HG02763 (cell line): ENCODE results near the gene EIF5AL1.
"Not testable (repeated sequence)": the region's sequence is repeated elsewhere in the genome, so short reads cannot be mapped to it uniquely, and the experiment has no call there.

ENCODE experiments used
- ATAC-seq: cut with Tn5 transposase; IDR thresholded peaks from one replicate; pipeline ENCODE4 v1.9.1; 2021; ENCODE audit warnings: mild to moderate bottlenecking, moderate library complexity; ENCODE audit not compliant: unreplicated experiment

Gene EIF5AL1

DNA sequence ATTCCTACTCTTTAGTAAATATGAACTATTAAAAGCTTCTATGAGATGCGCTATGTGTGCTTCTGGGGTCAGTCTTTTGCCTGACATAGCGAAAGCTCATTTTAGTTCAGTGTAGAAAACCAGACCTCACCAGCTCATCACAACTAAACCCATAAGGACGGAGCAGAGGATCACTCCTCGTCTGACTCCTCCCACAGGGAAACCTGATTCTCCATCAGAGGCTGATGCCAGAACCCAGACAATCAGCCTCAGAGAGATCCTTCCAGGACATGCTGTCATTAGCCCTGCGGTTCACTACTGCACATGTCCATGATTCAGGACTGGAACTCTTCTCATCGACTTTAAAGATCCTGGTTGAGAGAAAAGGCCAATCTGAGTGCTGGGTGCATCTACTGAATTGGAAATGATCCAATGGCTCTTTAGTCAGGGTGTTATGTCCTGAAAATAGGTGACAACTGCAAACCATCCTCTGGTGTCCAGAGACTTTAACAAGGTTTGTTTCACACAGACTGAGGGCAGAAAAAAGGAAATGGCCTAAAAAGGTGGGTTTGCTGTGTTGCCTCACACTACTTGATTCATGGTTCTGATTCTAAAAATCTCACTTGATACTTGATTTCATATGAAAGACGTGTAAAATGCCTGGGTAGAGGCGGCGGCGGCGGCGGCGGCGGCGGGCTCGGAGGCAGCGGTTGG, at the start of gene EIF5AL1:
Gene EIF5AL1 (plus strand): TSS at position 643 of the 693 bp plus-strand sequence. CDS start 117 bp downstream, outside the sequence.
- ATAC-seq: not testable (repeated sequence)

DNA sequence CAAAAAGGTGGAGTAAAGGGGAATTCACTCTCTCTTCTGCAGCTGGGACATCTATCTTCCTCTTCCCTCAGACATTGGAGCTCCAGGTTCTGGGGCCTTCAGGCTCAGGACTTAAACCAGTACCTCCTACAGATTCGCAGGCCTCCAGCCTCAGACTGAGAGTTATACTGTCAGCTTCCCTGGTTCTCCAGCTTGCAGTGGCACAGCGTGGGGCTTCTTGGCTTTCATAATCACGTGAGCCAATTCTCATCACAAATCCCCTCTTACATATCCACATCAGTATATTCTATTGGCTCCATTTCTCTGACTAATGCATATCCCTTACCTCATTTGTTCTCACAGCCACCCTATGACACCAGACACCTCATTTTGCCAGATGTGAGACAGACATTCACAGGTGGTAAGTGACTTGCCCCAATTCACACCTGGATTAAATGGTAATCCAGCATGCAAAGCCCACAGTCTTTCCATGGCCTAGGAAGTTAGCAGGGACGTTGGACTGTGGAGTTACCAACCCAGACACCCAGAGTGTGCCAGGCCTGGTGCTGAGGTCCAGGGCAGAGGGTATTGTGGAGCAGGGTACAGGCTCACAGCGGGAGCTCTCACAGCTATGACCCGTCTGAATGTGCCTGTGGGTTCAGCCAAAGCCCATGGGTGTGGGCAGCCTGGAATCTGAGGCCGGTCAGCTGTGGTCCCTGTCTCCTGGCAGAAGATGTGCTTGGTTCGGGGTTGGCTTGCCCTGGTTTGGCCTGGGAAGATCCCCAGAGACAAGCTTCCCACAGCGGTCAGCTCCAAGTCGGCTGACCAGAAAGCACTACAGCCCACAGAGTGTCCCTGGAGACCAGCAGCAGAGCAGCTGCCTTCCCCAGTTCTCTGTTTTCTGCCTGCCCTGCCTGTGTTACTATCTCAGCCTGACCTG, 48.5 kb upstream of the EIF5AL1 start:
- no peak for ATAC-seq

DNA sequence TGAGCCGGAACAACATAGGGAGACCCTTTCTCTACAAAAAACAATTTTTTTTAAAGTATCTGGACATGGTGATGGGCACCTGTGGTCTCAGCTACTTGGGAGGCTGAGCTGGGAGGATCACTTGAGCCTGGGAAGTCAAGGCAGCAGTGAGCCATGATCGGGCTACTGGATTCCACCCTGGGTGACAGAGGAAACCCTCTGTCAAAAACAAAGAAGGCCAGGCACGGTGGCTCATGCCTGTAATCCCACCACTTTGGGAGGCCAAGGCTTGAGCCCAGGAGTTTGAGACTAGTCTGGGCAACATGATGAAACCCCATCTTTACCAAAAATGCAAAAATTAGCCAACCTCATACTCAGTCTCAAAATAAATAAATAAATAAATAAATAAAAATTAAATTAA, 47.0 kb upstream of the EIF5AL1 start:
- ATAC-seq: no peak

DNA sequence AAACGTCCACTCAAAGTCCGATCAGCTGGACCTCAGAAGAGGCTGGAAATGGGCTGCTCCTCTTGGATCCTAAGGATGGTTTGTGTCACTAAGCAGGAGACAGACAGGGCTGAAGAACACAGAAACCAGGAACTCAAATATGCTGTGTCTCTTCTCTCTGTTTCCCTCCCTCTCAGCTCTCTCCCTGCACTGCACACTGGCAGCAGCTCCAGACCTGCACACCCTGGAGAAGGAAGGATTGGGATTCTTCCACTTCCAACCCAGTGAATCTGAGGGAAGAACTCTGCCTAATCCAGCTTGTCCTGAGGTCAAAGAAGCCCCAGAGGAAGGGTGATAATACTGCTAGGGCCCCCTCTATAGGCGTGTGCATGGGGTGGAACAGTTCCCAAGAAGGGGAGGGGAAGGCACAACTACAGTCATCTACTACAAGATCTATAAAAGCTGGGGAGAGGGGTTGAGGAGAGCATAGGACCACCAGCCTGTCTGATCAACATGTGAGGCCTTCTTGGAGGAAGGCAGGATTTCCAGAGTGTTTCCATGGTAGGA, 44.2 kb upstream of the EIF5AL1 start:
- no peak for ATAC-seq

DNA sequence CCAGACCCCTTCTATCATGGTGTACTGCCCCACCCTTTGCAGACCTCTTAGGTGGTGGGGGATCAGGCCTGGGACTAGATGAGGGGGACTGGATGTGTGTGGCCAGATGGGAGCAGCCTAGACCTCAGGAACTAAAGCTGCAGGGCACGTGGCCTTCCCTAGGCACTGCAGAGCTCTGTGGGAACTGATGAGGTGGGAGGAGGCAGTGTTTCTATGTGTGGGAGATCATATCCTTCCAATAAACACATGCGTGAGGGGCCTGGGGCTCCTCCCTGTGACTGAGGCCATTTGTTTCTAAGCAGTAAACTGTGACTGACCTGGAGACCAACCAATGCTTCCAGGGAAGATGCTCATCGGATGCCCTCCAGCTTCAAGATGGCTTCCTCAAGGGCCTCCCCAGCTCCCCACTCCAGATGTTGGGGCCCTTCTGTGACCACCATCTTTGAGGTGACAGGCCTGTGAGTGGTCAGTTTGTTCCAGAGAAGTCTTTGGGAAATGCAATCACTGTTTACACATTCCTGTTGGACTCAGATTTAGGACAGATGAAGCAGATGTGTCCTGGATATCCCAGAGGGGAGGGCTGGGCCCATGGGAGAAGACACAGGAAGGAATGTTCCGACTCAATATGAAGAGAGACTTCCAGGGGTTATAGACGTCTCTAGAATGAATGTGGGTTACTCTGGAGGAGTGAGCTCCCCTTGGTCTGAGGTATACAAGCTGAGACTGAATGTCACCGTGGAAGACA, 43.3 kb upstream of the EIF5AL1 start:
- no peak for ATAC-seq

DNA sequence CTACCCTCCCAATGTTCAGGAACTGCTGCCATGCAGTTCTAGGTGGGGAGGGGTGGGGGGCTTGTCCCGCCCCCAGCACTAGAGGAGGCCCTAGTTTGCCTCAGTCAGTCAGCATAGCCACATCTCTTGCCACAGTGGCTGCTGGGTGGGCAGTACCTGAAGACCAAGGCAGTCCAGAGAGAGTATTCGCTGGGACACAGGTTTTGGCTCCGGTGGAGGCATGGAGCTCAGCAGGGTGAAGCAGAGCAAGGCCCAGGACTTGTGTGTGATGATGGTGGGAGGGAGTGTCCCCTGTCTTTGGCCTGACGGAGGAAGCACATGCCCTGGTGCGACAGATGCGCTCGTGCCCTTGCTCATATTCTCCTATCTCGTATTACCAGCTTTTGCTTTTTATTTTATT, 42.2 kb upstream of the EIF5AL1 start:
- no peak for ATAC-seq

DNA sequence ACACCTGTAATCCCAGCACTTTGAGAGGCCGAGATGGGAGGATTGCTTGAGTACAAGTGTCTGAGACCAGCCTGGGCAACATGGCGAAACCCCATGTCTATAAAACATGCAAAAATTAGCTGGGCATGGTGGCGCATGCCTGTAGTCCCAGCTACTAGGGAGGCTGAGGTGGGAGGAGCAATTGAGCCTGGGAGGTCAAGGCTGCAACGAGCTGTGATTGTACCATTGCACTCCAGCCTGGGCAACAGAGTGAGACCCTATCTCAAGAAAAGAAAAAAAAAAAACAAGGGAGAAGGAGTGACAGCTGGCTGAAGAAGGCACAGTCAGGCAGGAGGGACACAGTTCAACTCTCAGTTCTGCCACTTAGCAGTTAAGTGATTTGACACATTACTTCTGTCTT, 40.6 kb upstream of the EIF5AL1 start:
- no peak for ATAC-seq

DNA sequence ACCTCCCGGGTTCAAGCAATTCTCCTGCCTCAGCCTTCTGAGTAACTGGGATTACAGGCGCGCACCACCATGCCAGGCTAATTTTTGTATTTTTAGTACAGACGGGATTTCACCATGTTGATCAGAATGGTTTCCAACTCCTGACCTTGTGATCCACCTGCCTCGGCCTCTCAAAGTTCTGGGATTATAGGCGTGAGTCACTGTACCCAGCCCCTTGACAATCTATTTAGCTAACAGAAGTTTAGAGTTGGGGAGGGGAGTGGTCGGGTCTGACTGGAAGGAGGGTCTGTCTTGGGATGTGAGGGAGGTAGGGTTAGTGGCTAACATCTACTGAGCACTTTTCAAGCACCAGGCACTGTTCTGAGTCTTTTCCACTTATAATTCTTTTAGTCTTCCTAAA, 39.9 kb upstream of the EIF5AL1 start:
- no peak for ATAC-seq

DNA sequence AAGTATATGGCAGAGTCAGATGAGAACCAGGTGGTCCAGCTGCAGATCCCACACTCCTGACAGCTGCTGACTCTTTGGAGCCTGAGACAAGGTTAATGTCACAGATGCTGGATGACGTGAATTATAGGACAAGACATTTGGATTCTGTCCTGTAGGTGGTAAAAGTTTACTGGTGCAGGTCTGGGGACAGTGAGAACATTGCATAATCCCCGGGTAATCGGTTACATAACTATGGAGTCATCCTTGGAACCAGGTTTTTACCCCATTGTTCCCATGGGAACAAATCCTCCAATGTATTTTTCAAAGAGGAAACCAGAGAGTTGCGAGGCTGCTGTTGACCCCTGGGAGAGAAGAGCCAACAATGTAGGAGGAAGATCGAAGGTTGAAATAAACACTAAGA, 39.4 kb upstream of the EIF5AL1 start:
- ATAC-seq: no peak

DNA sequence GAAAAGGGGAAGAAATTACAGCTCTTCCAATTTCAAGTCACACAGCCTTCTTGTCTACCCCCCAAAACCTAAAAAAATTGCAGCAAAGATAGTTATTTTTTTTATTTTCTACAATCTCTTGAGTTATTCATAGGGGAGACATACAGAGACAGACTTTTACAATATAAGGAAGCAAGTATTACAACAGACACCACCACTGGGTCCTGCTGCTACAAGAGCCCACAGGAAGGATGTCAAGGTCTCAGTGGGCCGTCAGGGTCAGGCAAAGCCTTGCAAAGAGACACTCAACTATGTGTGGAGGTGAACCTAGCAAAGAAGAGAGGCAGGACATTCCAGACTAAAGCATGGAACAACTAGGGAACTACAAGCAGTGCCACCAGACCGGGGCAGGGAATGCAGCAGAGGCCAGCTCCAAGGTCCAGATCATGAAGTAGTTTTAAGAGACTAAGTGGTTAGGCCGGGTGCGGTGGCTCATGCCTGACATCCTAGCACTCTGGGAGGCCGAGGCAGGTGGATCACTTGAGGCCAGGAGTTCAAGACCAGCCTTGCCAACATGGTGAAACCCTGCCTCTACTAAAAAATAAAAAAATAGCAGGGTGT, 38.7 kb upstream of the EIF5AL1 start:
- ATAC-seq: no peak

DNA sequence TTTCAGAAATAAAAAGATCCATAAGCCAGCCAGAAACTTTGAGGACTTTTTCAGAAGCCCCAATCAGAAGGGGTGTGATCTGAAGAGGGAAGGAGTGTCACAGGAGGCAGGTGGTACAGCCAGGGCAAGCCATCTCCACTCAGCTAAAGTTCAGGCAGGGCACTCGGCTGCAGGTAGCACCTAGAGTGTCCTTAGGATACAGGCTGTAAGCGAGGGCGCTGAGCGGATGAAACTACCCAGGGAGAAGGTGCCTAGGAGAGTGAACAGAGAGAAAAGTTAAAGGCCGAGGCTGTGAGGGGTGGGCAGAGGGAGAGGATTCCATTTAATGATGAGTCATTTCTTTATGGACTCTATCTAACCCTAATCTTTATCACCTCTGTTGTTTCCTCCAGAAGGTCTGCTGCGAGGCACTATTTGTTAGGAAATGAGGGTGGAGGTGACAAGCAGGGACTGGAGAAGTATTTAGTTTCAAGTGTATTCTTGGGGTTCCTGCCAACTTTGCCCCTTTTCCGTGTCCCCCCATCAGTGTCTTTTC, 37.1 kb upstream of the EIF5AL1 start:
- ATAC-seq: no peak

DNA sequence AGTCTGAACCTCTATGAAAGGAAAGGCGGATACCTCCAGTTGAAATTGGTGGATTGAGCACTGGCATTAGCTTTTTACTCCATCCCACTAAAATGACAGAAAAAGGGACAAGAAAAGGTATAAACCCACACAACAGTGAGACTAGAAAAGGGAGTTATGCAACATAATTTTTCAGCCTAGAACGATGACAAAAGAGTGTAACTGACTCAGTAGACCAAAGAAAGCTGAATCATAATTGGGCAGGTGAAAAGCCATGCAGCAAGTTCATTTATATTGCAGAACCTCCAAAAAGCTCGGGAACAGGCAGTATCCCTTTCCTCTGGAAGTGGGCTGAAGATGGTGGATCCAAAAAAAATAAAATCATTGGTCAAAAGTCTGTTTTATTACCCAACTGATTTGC, 36.5 kb upstream of the EIF5AL1 start:
- no peak for ATAC-seq

DNA sequence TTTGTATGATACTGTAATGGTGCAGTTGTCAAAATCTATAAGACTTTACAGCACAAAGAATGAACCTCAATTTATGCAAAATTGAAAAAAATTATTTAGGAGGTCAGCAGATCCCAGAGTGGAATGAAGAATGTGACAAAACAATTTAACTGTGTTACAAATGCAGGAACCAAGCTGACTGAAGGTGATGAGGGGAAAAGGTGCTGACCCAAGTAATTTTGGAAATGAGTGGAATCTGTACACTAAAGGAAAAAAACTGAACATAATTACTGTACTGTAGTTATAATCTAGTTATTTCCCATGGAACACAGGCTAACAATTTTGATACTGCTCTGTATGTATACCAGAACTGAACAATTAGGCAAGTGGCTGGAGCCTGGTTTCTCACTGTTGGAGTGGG, 35.7 kb upstream of the EIF5AL1 start:
- ATAC-seq: no peak

DNA sequence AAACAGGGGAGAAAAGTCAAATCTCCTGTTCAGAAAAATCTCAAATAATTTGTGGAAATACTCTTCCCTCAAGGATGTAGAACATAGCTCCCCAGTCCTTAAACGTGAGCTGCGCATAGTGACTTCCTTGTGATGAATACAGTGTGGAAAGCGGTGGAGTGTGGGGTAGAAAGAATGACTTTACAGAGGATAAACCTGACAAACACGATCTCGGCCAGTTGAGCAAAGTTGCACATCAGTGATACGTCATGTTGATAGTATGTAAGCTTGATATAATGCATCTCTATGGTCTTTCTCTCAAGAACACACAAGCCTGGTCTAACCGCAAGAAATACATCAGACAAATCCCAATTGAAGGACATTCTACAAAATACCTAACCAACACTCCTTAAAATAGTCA, 34.9 kb upstream of the EIF5AL1 start:
- no peak for ATAC-seq

DNA sequence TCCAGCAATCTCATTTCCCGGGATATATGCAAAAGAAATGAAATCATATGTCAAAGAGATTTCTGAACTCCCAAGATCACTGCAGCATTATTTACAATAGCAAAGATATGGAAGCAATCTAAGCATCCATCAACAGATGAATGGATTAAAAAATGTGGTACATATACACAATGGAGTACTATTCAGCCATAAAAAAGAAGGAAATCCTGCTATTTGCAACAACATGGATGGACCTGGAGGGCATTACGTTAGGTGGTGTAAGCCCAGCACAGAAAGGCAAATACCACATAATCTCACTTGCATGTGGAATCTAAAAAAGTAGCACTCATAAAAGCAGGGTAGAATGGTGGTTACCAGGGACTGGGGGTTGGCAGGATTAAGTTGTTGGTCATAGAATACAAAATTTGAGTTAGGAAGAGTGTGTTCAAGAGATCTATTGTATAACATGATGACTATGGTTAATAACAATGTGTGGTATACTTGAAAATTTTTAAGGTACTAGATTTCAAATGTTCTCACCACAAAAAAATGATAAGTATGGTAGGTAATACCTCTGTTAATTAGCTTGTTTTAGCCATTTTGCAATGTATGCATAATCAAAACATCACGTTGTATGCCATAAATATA, 32.9 kb upstream of the EIF5AL1 start:
- no peak for ATAC-seq

DNA sequence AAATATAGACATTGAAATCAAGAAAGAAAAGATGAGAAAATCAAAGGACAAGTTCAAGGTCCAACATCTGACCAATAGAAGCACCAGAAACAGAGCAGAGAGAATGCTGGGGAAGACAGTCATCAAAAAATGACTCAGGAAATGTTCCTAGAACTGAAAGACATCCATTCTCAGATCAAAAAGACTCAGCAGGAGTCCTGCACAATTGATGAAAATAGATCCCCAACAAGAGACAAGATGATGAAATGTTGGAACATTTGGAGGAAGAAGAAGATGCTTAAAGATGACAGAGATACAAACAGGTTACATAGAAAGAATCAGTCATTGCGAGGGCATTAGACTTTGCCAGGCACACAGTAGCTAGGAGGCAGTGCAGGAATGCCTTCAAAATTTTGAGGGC, 30.0 kb upstream of the EIF5AL1 start:
- no peak for ATAC-seq

DNA sequence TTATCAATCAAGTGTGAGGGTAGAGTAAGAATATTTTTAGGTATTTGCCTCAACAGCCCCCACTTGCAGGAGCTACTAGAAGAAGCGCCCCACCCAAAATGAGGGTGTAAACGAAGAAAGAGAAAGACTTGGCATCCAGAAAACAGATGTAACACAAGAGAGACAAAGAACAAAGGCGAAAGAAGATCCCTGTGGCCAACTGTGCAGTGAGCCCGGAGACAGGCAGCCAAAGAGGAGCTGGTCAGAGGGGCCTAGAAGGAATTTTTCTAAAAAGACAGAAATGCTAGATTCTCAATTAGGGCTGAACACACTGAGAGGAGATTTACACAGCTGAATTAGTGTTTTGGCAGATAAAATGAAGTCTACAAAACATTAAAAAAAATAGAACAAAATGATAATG, 29.6 kb upstream of the EIF5AL1 start:
- ATAC-seq: no peak

DNA sequence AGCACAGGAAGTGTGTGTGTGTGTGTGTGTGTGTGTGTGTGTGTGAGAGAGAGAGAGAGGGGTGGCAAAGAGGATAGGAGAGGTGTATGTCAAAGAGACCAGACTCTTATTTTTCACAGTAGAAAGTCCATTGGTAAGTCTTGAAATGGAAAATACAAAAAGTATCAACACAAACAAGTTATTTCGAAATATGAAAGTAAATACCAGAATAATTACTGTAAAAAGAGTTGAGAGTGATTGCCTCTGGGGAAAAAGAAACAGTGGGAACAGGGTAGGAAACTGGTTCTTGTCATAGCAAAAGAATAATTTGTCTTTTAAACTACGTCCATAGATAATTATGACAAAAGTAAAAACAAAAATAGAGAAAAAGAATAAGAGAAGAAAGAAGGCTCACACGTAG, 29.0 kb upstream of the EIF5AL1 start:
- ATAC-seq: no peak

DNA sequence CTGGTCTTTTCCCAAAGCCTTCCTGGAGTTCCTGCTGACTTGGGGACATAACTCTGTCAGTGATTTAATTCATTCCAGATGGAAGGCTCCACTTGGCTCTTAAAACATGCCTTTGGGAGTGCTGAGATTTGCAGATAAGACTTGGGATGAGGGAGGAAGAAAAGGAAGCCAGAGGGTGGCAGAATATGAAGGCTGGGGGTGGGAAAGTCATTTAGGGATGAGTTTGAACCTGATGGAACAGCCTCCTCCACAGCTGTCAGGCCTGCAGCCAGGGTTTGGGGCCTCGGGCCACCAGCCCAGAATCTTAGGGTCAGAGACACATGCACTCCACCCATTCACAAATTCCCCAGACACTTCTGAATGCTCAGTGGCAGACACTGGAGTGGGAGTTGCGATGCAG, 28.4 kb upstream of the EIF5AL1 start:
- ATAC-seq: no peak

DNA sequence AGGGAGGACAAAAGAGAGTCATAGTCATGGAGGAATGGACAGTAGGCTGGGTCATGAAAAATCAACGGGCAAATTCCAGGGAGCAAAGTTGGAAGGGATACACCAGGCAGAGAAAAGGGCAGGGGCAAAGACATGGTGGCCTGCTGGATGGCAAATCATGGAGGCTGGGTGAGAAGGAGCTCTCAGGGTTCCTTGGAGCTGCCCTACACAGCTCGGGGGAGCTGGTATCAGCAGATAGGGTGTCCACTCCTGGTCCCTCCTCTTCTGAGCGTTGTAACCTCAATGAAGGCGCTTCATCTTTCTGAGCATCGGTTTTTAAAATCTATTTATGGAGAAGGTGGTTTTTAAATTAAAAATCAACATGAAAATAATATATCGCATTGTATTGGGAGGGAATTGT, 27.9 kb upstream of the EIF5AL1 start:
- ATAC-seq: no peak
